Measurements from ENCODE around the gene C3orf62. TPM values are rescaled to one million over a fixed set of nuclear protein-coding genes. Genes with fewer than 3 reads are reported as not detected.

The C3orf62 gene
- total RNA-seq, 1 experiment from 2014 or later, result 6.9 TPM

DNA sequence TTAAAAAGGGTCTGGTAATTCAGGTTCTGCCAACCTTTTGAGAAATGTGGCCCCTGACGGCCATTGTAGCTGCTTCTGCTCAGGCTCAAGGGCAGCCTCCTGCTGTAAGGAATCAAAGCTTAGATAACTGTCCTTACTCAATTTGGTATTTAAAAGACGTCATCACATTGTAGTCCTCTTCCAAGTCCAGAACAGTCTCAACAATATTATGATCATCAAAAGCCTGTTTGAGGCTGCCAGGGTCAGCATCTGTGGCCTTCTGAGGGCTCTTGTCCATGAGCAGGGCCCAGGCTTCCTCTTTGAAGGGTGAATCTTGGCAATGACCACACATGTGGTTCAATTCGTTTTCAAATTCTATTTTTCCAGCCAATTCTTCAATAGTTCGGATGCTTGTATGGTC, 6.0 kb downstream of the C3orf62 start:
- no peak for DNase-seq
- TF ChIP-seq EZH2 (IDR thresholded peaks at IDR 0.05; ENCODE audit: low read depth) (no peak), CTCF (conservative IDR thresholded peaks at IDR 0.05) (no peak)
- BruUV-seq (replicated peaks), result no TSS peak
- H3F3A ChIP-seq (ENCODE audit: insufficient read depth, low read depth), result no peaks in the 10 kb centered on the region
- no peak overlapping the region for H3K4me2 ChIP-seq
- H3K36me3 ChIP-seq (ENCODE audit: low read depth), result 0 out of 2 replicates have a peak, but pooled peaks cover 7% of the 10 kb centered on the region
- no peak overlapping the region for H2AFZ ChIP-seq
- POLR2A ChIA-PET (ENCODE audit: unreplicated experiment), result no interaction called here
- no peaks in the 10 kb centered on the region for H3K4me1 ChIP-seq (replicated peaks; ENCODE audit: insufficient read depth)
- no peaks in the 10 kb centered on the region for H3K79me2 ChIP-seq (ENCODE audit: low read depth)
- no peaks in the 10 kb centered on the region for H3K9me3 ChIP-seq (ENCODE audit: insufficient read depth, low read depth)
- H4K20me1 ChIP-seq (ENCODE audit: insufficient read depth), result no peaks in the 10 kb centered on the region
- no peaks in the 10 kb centered on the region for H3K9me2 ChIP-seq (ENCODE audit: insufficient read depth)
- no peak overlapping the region for H3K27ac ChIP-seq
- CTCF ChIA-PET, result interaction anchor here (0.6 kb wide), 1 partner anchor 178 kb away, joined by 3 read pairs; no protein-coding TSS in a partner anchor
- no peak overlapping the region for H3K4me3 ChIP-seq
- intact Hi-C loops (cut with micrococcal nuclease; ENCODE audit: unreplicated experiment), result no loop called here
- no peaks in the 10 kb centered on the region for H3K27me3 ChIP-seq (ENCODE audit: insufficient read depth, low read depth)

DNA sequence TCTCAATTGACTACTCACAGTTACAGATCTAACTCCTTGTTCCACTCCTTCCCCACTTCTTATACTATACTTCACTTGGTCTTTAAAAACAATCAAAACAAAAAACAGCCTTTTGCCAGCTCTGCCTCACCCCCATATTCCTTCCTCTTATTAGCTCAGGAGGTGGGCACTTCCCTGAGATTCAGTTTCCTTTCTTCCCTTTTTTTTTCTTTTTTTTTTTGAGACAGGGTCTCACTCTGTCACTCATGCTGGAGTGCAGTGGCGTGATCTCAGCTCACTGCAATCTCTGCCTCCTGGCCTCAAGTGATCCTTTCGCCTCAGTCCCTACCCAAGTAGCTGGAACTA, 6.9 kb downstream of the C3orf62 start:
- CTCF ChIA-PET, result interaction anchor here (0.7 kb wide), 1 partner anchor 1040 kb away, joined by 4 read pairs; no protein-coding TSS in a partner anchor
- intact Hi-C loops (cut with micrococcal nuclease; ENCODE audit: unreplicated experiment), result no loop called here
- no peak overlapping the region for H3K27ac ChIP-seq
- POLR2A ChIA-PET (ENCODE audit: unreplicated experiment), result no interaction called here
- H4K20me1 ChIP-seq (ENCODE audit: insufficient read depth), result no peaks in the 10 kb centered on the region
- no peaks in the 10 kb centered on the region for H3K27me3 ChIP-seq (ENCODE audit: insufficient read depth, low read depth)
- TF ChIP-seq CTCF (conservative IDR thresholded peaks at IDR 0.05), result no peak
- TF ChIP-seq EZH2 (IDR thresholded peaks at IDR 0.05; ENCODE audit: low read depth), result no peak
- H3K36me3 ChIP-seq (ENCODE audit: low read depth), result 0 out of 2 replicates have a peak, but pooled peaks cover 7% of the 10 kb centered on the region
- H3K4me1 ChIP-seq (replicated peaks; ENCODE audit: insufficient read depth), result no peaks in the 10 kb centered on the region
- no peak overlapping the region for H3K4me3 ChIP-seq
- no peak for DNase-seq
- no TSS peak for BruUV-seq (replicated peaks)
- H3K9me2 ChIP-seq (ENCODE audit: insufficient read depth), result no peaks in the 10 kb centered on the region
- no peaks in the 10 kb centered on the region for H3F3A ChIP-seq (ENCODE audit: insufficient read depth, low read depth)
- no peak overlapping the region for H2AFZ ChIP-seq
- no peaks in the 10 kb centered on the region for H3K79me2 ChIP-seq (ENCODE audit: low read depth)
- H3K4me2 ChIP-seq, result no peak overlapping the region
- no peaks in the 10 kb centered on the region for H3K9me3 ChIP-seq (ENCODE audit: insufficient read depth, low read depth)

DNA sequence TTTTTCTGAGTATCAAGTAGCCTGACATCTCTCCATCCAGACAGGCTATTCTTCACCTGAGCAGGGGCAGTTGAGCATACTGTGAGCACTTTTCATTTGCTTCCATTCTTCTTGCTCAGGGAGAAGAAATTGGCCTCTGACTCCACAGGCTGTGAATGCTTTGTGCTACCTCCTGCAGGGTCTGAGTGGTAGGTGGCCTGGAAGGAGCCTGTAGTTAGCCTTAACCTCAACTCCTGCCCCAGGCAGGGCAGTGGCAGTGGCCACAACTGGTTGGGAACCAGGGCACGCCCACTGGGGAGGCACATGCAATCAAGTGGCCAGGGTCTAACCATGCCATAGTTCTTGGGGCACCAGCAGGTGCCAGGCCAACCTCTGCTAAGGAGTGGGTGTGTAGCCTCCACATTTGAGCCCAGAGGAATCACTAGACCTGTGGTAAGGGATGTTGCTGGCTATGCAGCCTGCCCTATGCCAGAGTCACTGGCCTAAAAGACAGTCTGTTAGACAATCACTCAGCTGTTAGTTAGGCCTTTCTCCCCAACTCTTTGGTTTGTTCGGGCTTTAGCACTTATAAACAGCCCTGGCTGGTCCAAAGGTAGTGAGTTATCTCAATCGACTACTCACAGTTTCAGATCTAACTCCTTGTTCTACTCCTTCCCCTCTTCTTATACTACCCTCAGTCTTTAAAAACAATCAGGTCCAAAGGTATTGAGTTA, 7.4 kb downstream of the C3orf62 start:
- TF ChIP-seq CTCF (conservative IDR thresholded peaks at IDR 0.05) (no peak), EZH2 (IDR thresholded peaks at IDR 0.05; ENCODE audit: low read depth) (no peak)
- Histone ChIP-seq H3K27ac (no peak overlapping the region), H2AFZ (no peak overlapping the region), H3K4me1 (replicated peaks; ENCODE audit: insufficient read depth) (no peaks in the 10 kb centered on the region), H4K20me1 (ENCODE audit: insufficient read depth) (no peaks in the 10 kb centered on the region), H3K27me3 (ENCODE audit: insufficient read depth, low read depth) (no peaks in the 10 kb centered on the region), H3F3A (ENCODE audit: insufficient read depth, low read depth) (no peaks in the 10 kb centered on the region), H3K9me2 (ENCODE audit: insufficient read depth) (no peaks in the 10 kb centered on the region), H3K36me3 (ENCODE audit: low read depth) (0 out of 2 replicates have a peak, but pooled peaks cover 7% of the 10 kb centered on the region), H3K79me2 (ENCODE audit: low read depth) (no peaks in the 10 kb centered on the region), H3K4me2 (no peak overlapping the region), H3K9me3 (ENCODE audit: insufficient read depth, low read depth) (no peaks in the 10 kb centered on the region), H3K4me3 (no peak overlapping the region)
- ChIA-PET POLR2A (ENCODE audit: unreplicated experiment) (no interaction called here), CTCF (interaction anchor here (0.7 kb wide), 1 partner anchor 1040 kb away, joined by 4 read pairs; no protein-coding TSS in a partner anchor)
- intact Hi-C loops (cut with micrococcal nuclease; ENCODE audit: unreplicated experiment), result no loop called here
- BruUV-seq (replicated peaks), result no TSS peak
- DNase-seq, result no peak

All from PC-9 (cell line).